Astrocyte (in vitro differentiated cells and primary cell): Measurements from ENCODE around the gene PRSS16. TPM values are rescaled to one million over a fixed set of nuclear protein-coding genes. Genes with fewer than 3 reads are reported as not detected.

Experiments
- DNase-seq: peaks from one replicate; pipeline ENCODE4 v3.0.0-alpha.2; 2010; ENCODE audit warnings: low read depth
- FAIRE-seq: peaks from 2 replicates; lab custom pipeline; 2011; peaks lifted over from hg19 to GRCh38; lab: Jason Lieb, UNC
- H2AFZ ChIP-seq: 2 replicates; pipeline ENCODE4 v1.6.0; 2012; ENCODE audit warnings: low read depth, low read length, inconsistent platforms
- H3K27ac ChIP-seq: 2 replicates; pipeline ENCODE4 v1.5.1; 2011; ENCODE audit warnings: low read depth, low read length, inconsistent platforms
- H3K27me3 ChIP-seq: 2 replicates; pipeline ENCODE4 v1.6.0; 2011; ENCODE audit warnings: low read length, inconsistent platforms; ENCODE audit not compliant: insufficient read depth
- H3K36me3 ChIP-seq: 2 replicates; pipeline ENCODE4 v1.5.1; 2011; ENCODE audit warnings: low read length, inconsistent platforms; ENCODE audit not compliant: insufficient read depth
- H3K4me1 ChIP-seq: 2 replicates; pipeline ENCODE4 v1.5.1; 2011; ENCODE audit warnings: low read length, inconsistent platforms; ENCODE audit not compliant: insufficient read depth
- H3K4me2 ChIP-seq: 2 replicates; pipeline ENCODE4 v1.6.0; 2012; ENCODE audit warnings: low read length, inconsistent platforms
- H3K4me3 ChIP-seq: 2 replicates; pipeline ENCODE4 v1.5.1; 2011; ENCODE audit warnings: low read depth, mild to moderate bottlenecking, low read length, inconsistent platforms; ENCODE audit not compliant: insufficient read depth
- H3K79me2 ChIP-seq: 2 replicates; pipeline ENCODE4 v1.6.0; 2012; ENCODE audit warnings: mild to moderate bottlenecking, low read length, inconsistent platforms; ENCODE audit not compliant: insufficient read depth
- H3K9ac ChIP-seq: 2 replicates; pipeline ENCODE4 v1.6.0; 2012; ENCODE audit warnings: mild to moderate bottlenecking, low read length, inconsistent platforms
- H3K9me3 ChIP-seq: 2 replicates; pipeline ENCODE4 v1.5.1; 2012; ENCODE audit warnings: low read depth, mild to moderate bottlenecking, low read length, inconsistent platforms; ENCODE audit not compliant: insufficient read depth
- H4K20me1 ChIP-seq: 2 replicates; pipeline ENCODE4 v1.6.0; 2012; ENCODE audit warnings: low read length, inconsistent platforms; ENCODE audit not compliant: insufficient read depth
- H3K27ac Mint-ChIP-seq: one replicate; pipeline ENCODE4 v1.8.0; 2021; ENCODE audit warnings: mild to moderate bottlenecking, mixed read lengths; ENCODE audit not compliant: unreplicated experiment
- H3K27me3 Mint-ChIP-seq: one replicate; pipeline ENCODE4 v1.8.0; 2021; ENCODE audit warnings: low read depth, mixed read lengths; ENCODE audit not compliant: unreplicated experiment
- H3K36me3 Mint-ChIP-seq: one replicate; pipeline ENCODE4 v1.8.0; 2021; ENCODE audit warnings: low read depth, mixed read lengths; ENCODE audit not compliant: unreplicated experiment
- H3K4me1 Mint-ChIP-seq: one replicate; pipeline ENCODE4 v1.8.0; 2021; ENCODE audit warnings: low read depth, mixed read lengths; ENCODE audit not compliant: unreplicated experiment
- H3K4me3 Mint-ChIP-seq: one replicate; pipeline ENCODE4 v1.8.0; 2021; ENCODE audit warnings: mild to moderate bottlenecking, moderate library complexity, mixed read lengths; ENCODE audit not compliant: unreplicated experiment
- H3K9me3 Mint-ChIP-seq: one replicate; pipeline ENCODE4 v1.8.0; 2021; ENCODE audit warnings: mild to moderate bottlenecking, mixed read lengths; ENCODE audit not compliant: unreplicated experiment
- EZH2 ChIP-seq: IDR thresholded peaks from 2 replicates; pipeline ENCODE4 v1.6.1; 2012; ENCODE audit warnings: mild to moderate bottlenecking, low read length, inconsistent platforms; ENCODE audit not compliant: insufficient read depth
- total RNA-seq: library from RNA; stranded (reverse); gene quantifications from 2 replicates; pipeline ENCODE4 v1.2.1, GENCODE V29; 2021
- TF ChIP-seq, protein P1 (sequence below): IDR thresholded peaks from 2 replicates; pipeline ENCODE4 v1.5.1; 2011; ENCODE audit warnings: low read depth, mild to moderate bottlenecking, inconsistent platforms, low read length, moderate library complexity; ENCODE audit not compliant: insufficient read depth

Gene PRSS16
- total RNA-seq, 1 donor from 2014 or later: 2.3 TPM

DNA sequence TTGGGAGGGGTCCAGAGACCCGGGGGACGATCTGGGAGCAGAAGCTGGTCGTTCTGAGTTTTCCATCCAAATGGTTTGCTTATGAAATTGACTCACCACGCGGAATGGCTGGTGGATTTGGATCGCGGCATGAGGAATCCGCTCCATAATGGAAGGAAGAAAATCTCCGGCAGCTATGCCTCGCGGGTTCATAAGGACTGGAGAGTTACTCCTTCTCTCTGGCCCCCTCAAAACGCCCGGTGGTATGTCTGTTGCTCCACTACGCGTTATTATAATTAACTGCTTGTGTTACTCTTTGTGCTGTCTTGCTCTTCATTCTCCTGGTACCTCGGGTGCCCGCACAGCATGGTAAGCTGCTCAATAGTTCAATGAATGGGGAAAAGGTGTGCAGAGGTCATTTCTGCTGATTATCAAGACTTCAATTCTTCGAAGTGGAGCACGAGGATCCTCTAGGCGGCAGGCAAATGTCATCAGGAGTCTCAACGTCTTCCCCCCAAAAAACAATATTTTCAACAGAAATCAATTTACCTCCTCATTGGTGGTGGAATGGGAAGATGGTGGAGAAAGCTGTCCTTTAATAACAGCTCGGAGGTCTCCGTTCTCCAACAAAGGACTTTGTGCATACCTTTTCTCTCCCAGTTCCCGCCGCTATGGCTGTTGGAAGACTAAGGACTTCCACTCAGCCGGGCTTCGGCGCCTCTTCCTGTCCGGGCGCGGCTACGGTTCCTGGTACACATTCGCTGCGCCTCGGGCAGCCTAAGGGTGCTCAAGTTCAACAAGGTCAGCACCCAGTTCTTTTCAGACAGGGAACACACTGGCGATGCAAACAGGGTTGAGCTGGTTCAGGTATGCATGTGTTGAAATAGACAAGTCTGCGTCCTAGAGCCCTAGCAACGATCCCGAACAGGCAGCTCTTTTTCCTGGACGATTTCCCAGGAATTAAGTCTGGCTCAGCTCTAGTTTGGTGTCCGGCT is 9.2 kb upstream of the PRSS16 start:
- TF ChIP-seq, protein P1, sequence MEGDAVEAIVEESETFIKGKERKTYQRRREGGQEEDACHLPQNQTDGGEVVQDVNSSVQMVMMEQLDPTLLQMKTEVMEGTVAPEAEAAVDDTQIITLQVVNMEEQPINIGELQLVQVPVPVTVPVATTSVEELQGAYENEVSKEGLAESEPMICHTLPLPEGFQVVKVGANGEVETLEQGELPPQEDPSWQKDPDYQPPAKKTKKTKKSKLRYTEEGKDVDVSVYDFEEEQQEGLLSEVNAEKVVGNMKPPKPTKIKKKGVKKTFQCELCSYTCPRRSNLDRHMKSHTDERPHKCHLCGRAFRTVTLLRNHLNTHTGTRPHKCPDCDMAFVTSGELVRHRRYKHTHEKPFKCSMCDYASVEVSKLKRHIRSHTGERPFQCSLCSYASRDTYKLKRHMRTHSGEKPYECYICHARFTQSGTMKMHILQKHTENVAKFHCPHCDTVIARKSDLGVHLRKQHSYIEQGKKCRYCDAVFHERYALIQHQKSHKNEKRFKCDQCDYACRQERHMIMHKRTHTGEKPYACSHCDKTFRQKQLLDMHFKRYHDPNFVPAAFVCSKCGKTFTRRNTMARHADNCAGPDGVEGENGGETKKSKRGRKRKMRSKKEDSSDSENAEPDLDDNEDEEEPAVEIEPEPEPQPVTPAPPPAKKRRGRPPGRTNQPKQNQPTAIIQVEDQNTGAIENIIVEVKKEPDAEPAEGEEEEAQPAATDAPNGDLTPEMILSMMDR: no peak
- TF ChIP-seq EZH2: no peak
- Mint-ChIP-seq H3K27ac (peak overlapping the region; percentile 55), H3K9me3 (peaks cover 4% of the 10 kb centered on the region), H3K27me3 (peaks cover 16% of the 10 kb centered on the region), H3K36me3 (no peaks in the 10 kb centered on the region), H3K4me3 (peak overlapping the region; percentile 95), H3K4me1 (peaks cover 1% of the 10 kb centered on the region)
- no peaks in the 10 kb centered on the region for H3K9me3 ChIP-seq
- H2AFZ ChIP-seq: peak overlapping the region; percentile 58
- H3K79me2 ChIP-seq: no peaks in the 10 kb centered on the region
- peak overlapping the region; percentile 81 for H3K4me2 ChIP-seq
- peak overlapping the region; percentile 41 for H3K4me3 ChIP-seq
- H3K9ac ChIP-seq: no peak overlapping the region
- FAIRE-seq (no peak), DNase-seq (no peak)
- no peaks in the 10 kb centered on the region for H4K20me1 ChIP-seq
- no peak overlapping the region for H3K27ac ChIP-seq
- no peaks in the 10 kb centered on the region for H3K36me3 ChIP-seq
- peaks cover 6% of the 10 kb centered on the region for H3K4me1 ChIP-seq
- peaks cover 3% of the 10 kb centered on the region for H3K27me3 ChIP-seq

DNA sequence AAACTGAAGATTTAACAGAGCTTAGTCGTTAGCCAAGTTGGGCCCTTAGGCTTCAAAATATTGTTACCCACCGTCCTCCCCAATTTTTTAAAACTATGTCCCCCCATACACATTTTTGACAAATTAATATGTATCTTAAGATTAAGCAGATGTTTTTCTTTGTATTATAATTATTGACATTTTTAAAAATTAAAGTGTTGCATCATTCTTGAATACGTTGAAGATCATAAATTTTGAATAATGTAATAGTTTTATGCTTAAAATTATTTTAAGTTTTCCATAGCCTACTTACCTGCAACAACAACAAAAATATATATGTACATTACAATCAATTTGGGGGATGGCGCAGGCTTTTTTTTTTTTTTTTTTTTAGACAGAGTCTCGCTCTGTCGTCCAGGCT is 8.2 kb upstream of the PRSS16 start:
- H3K4me3 ChIP-seq: no peak overlapping the region
- peaks cover 6% of the 10 kb centered on the region for H3K4me1 ChIP-seq
- peak overlapping the region; percentile 81 for H3K4me2 ChIP-seq
- Mint-ChIP-seq H3K27ac (no peak overlapping the region), H3K9me3 (peaks cover 4% of the 10 kb centered on the region), H3K36me3 (no peaks in the 10 kb centered on the region), H3K27me3 (peaks cover 21% of the 10 kb centered on the region), H3K4me1 (peaks cover 1% of the 10 kb centered on the region), H3K4me3 (no peak overlapping the region)
- no peak overlapping the region for H2AFZ ChIP-seq
- H3K27me3 ChIP-seq: peaks cover 3% of the 10 kb centered on the region
- no peak for FAIRE-seq
- no peak overlapping the region for H3K9ac ChIP-seq
- TF ChIP-seq, protein P1: no peak
- no peak for TF ChIP-seq EZH2
- H3K9me3 ChIP-seq: no peaks in the 10 kb centered on the region
- no peak for DNase-seq
- H3K79me2 ChIP-seq: no peaks in the 10 kb centered on the region
- no peak overlapping the region for H3K27ac ChIP-seq
- no peaks in the 10 kb centered on the region for H3K36me3 ChIP-seq
- no peaks in the 10 kb centered on the region for H4K20me1 ChIP-seq

DNA sequence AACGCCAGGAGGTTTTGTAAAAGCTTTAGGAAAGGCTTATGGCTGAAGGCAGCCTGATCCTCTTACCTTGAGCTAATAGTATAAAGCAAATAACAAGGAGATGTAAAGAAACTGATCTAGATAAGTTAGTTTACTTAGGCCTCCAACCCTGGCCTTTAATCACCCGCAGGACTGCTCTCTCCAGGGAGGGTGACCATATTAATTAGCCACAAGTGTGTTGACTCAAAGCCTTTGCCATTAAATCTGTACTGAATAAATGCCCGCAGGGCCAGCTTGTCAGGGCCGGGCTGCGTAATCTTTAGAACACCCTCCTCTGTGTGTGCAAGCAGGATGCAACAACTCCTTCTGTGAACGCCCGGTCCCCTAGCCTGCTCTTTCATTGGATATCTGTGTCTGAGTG is 6.1 kb upstream of the PRSS16 start:
- Mint-ChIP-seq H3K4me3 (no peak overlapping the region), H3K27me3 (peaks cover 21% of the 10 kb centered on the region)
- no peak for FAIRE-seq

More for the DNA sequence above, 6.1 kb upstream of the PRSS16 start:
- Histone ChIP-seq H3K79me2 (no peaks in the 10 kb centered on the region), H3K4me3 (no peak overlapping the region), H3K4me2 (no peak overlapping the region), H3K4me1 (peaks cover 6% of the 10 kb centered on the region), H3K9ac (no peak overlapping the region), H3K27ac (no peak overlapping the region), H3K27me3 (no peaks in the 10 kb centered on the region), H3K36me3 (no peaks in the 10 kb centered on the region), H2AFZ (no peak overlapping the region), H4K20me1 (no peaks in the 10 kb centered on the region), H3K9me3 (no peaks in the 10 kb centered on the region)
- no peaks in the 10 kb centered on the region for H3K36me3 Mint-ChIP-seq
- no peak overlapping the region for H3K27ac Mint-ChIP-seq
- H3K4me1 Mint-ChIP-seq: peaks cover 1% of the 10 kb centered on the region
- DNase-seq: no peak
- peaks cover 4% of the 10 kb centered on the region for H3K9me3 Mint-ChIP-seq
- TF ChIP-seq, protein P1: no peak
- TF ChIP-seq EZH2: no peak
